ENCODE data around the gene SLC22A4.

Gene SLC22A4

DNA sequence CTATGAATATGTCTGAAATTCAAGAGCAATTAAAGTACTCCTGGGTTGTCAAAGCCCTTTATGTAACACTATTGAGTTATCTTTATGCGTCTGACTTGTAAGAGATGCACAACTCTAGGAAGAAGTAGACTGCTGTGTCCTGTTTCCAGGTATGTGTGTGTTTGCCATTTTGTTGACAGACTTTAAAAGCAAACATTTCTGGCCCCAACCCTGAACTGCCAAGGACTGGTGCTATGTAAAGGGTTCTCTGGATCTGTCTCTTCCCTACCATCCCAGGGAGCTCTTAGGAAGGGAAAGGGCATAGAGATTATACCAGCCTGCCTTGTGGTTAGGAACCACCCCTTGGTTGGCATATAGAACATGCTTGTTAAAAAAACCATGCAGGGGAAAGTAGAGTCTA, 87.4 kb downstream of the SLC22A4 start:
- TF ChIP-seq CTCF (IDR thresholded peaks at IDR 0.05) = no peak
- H3K27ac ChIP-seq = 0 out of 2 replicates have a peak overlapping the region, but pooled peaks have one; percentile 27

GRCh38 chr5:132383261-132383660, 89.1 kb downstream of the SLC22A4 start:
- TF ChIP-seq ZFX (IDR thresholded peaks at IDR 0.05; ENCODE audit: borderline replicate concordance) = no peak
- no peak for TF ChIP-seq CTCF (IDR thresholded peaks at IDR 0.05)
- H3K27ac ChIP-seq = no peak overlapping the region

DNA sequence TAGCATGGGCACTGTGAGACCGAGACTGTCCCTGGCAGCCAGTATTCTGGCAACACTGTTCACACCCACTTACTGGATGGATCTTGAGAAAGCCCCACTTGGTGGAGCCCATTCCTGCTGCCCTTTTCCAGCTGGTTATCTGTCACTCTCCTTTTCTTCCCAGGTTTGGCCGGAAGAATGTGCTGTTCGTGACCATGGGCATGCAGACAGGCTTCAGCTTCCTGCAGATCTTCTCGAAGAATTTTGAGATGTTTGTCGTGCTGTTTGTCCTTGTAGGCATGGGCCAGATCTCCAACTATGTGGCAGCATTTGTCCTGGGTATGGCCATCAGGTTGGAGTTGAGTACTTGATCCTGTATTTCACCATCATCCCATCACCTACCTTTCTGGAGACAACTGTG, 89.8 kb downstream of the SLC22A4 start:
- no peak for TF ChIP-seq ZFX (IDR thresholded peaks at IDR 0.05; ENCODE audit: borderline replicate concordance)
- H3K27ac ChIP-seq = no peak overlapping the region

DNA sequence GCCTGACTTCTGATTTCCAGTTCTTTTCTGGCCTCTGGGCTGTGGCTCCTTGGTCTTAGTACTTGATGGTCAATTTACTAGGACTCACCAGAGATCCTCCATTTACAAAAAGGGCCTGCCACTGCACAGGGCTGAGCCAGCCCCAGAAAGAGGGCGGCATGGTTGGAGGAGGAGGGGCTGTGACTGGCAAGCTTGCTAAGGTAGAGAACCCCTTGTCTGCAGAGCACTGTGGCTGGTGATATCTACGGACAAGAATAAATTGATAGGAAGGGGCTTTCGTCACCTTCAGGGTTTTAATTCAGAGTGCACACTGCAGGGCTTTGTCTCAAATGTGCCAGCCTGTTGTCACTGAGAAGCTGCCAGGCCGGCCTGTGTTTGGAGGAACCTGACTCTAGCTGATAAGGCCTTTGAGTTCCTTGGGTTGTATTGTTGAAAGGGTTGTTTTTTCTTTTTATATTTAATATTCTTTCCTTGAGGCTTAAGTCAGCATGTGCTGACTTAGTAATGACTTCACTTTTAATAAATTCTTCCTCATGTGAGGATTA, 90.4 kb downstream of the SLC22A4 start:
- H3K27ac ChIP-seq = no peak overlapping the region
- no peak for TF ChIP-seq ZFX (IDR thresholded peaks at IDR 0.05; ENCODE audit: borderline replicate concordance)
- no peak for TF ChIP-seq CTCF (IDR thresholded peaks at IDR 0.05)

GRCh38 chr5:132385326-132386105, 91.3 kb downstream of the SLC22A4 start:
- TF ChIP-seq ZFX (IDR thresholded peaks at IDR 0.05; ENCODE audit: borderline replicate concordance) = no peak
- peak; percentile 73 for TF ChIP-seq CTCF (IDR thresholded peaks at IDR 0.05)
- no peak overlapping the region for H3K27ac ChIP-seq

GRCh38 chr5:132386644-132387286, 92.6 kb downstream of the SLC22A4 start:
- no peak for TF ChIP-seq ZFX (IDR thresholded peaks at IDR 0.05; ENCODE audit: borderline replicate concordance)
- TF ChIP-seq CTCF (IDR thresholded peaks at IDR 0.05) = peak; percentile 43
- no peak overlapping the region for H3K27ac ChIP-seq

DNA sequence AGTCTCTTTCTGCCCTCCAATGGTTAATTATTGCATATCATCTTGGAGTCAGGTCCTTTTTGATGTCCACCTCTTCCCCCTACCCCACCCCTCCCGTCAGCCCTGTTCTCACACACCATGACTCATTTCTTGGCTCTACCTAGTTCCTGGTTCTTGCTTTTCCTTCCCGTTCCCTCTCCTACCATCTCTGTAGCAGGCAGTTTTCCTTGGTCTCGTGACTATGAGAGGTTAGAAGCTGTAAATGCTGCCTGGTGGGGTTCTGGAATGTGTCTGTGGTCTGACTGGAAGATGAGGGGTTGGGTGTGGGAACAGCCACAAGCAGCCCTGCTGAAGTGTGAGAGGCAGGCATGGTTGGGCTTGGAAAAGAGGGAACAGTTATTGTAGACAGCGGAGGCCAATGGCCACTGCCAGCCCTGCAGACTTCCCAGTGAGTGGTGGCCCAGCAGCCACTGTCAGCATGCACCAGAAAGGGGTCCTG, 93.5 kb downstream of the SLC22A4 start:
- TF ChIP-seq ZFX (IDR thresholded peaks at IDR 0.05; ENCODE audit: borderline replicate concordance) = no peak
- TF ChIP-seq CTCF (IDR thresholded peaks at IDR 0.05) = no peak
- H3K27ac ChIP-seq = no peak overlapping the region

Data from 22Rv1 (cell line).